ENCODE data around the gene FNDC3B. TPM values are rescaled to one million over a fixed set of nuclear protein-coding genes. Genes with fewer than 3 reads are reported as not detected.

FNDC3B gene
- total RNA-seq, 1 experiment from 2014 or later: 48.6 TPM

- POLR2A ChIA-PET (ENCODE audit: unreplicated experiment): no interaction called here
- TF ChIP-seq CTCF (conservative IDR thresholded peaks at IDR 0.05; ENCODE audit: low read depth, low read length) (no peak), EZH2phosphoT487 (IDR thresholded peaks at IDR 0.05; ENCODE audit: borderline replicate concordance, low read length) (no peak), EZH2 (IDR thresholded peaks at IDR 0.05; ENCODE audit: low read length, unreplicated experiment) (no peak)
- H3K27me3 ChIP-seq (ENCODE audit: low read length): no peaks in the 10 kb centered on the region
- H4K20me1 ChIP-seq (ENCODE audit: low read length): 0 out of 2 replicates have a peak, but pooled peaks cover 4% of the 10 kb centered on the region
- peaks cover 87% of the 10 kb centered on the region for H3K79me2 ChIP-seq (ENCODE audit: low read length)
- H3K27ac ChIP-seq (ENCODE audit: low read length): no peak overlapping the region
- no peaks in the 10 kb centered on the region for H3F3A ChIP-seq (ENCODE audit: low read length, unreplicated experiment)
- no peak for DNase-seq
- H3K9me3 ChIP-seq (ENCODE audit: low read length): no peaks in the 10 kb centered on the region
- H3K4me3 ChIP-seq (ENCODE audit: low read length): no peak overlapping the region
- ATAC-seq: no peak
- peaks cover 67% of the 10 kb centered on the region for H3K4me1 ChIP-seq (ENCODE audit: insufficient read depth, low read length)
- BruUV-seq (replicated peaks): no TSS peak
- H2AFZ ChIP-seq (ENCODE audit: low read length): no peak overlapping the region
- no peaks in the 10 kb centered on the region for H3K36me3 ChIP-seq (ENCODE audit: low read depth, low read length)
- no peak overlapping the region for H3K4me2 ChIP-seq (ENCODE audit: low read length)
- no peaks in the 10 kb centered on the region for H3K9me2 ChIP-seq (replicated peaks; ENCODE audit: low read length)
- no peak overlapping the region for H3K9ac ChIP-seq (ENCODE audit: low read length)
- CTCF ChIA-PET: no interaction called here
- intact Hi-C loops (cut with micrococcal nuclease): no loop called here
Measured at GRCh38 chr3:172156586-172156955, 117.2 kb downstream of the FNDC3B start.

GRCh38 chr3:172157564-172158258 lies 118.3 kb downstream of the FNDC3B start:
- no peak overlapping the region for H3K9ac ChIP-seq (ENCODE audit: low read length)
- no peak overlapping the region for H3K4me3 ChIP-seq (ENCODE audit: low read length)
- intact Hi-C loops (cut with micrococcal nuclease): no loop called here
- no peaks in the 10 kb centered on the region for H3K9me3 ChIP-seq (ENCODE audit: low read length)
- peaks cover 55% of the 10 kb centered on the region for H3K4me1 ChIP-seq (ENCODE audit: insufficient read depth, low read length)
- ChIA-PET POLR2A (ENCODE audit: unreplicated experiment) (no interaction called here), CTCF (no interaction called here)
- H3K9me2 ChIP-seq (replicated peaks; ENCODE audit: low read length): no peaks in the 10 kb centered on the region
- no peak for ATAC-seq
- H3K36me3 ChIP-seq (ENCODE audit: low read depth, low read length): no peaks in the 10 kb centered on the region
- DNase-seq: no peak
- no peak overlapping the region for H2AFZ ChIP-seq (ENCODE audit: low read length)
- no peaks in the 10 kb centered on the region for H3K27me3 ChIP-seq (ENCODE audit: low read length)
- H3F3A ChIP-seq (ENCODE audit: low read length, unreplicated experiment): no peaks in the 10 kb centered on the region
- peaks cover 89% of the 10 kb centered on the region for H3K79me2 ChIP-seq (ENCODE audit: low read length)
- BruUV-seq (replicated peaks): no TSS peak
- H3K27ac ChIP-seq (ENCODE audit: low read length): no peak overlapping the region
- no peak for TF ChIP-seq EZH2 (IDR thresholded peaks at IDR 0.05; ENCODE audit: low read length, unreplicated experiment)
- TF ChIP-seq CTCF (conservative IDR thresholded peaks at IDR 0.05; ENCODE audit: low read depth, low read length): no peak
- TF ChIP-seq EZH2phosphoT487 (IDR thresholded peaks at IDR 0.05; ENCODE audit: borderline replicate concordance, low read length): no peak
- H3K4me2 ChIP-seq (ENCODE audit: low read length): no peak overlapping the region
- H4K20me1 ChIP-seq (ENCODE audit: low read length): 0 out of 2 replicates have a peak, but pooled peaks cover 4% of the 10 kb centered on the region

GRCh38 chr3:172158741-172159140 lies 119.4 kb downstream of the FNDC3B start:
- 0 out of 2 replicates have a peak, but pooled peaks cover 4% of the 10 kb centered on the region for H4K20me1 ChIP-seq (ENCODE audit: low read length)
- POLR2A ChIA-PET (ENCODE audit: unreplicated experiment): no interaction called here

More at GRCh38 chr3:172158741-172159140, 119.4 kb downstream of the FNDC3B start:
- no peak for DNase-seq
- H3K79me2 ChIP-seq (ENCODE audit: low read length): peaks cover 98% of the 10 kb centered on the region
- H3F3A ChIP-seq (ENCODE audit: low read length, unreplicated experiment): no peaks in the 10 kb centered on the region
- H3K27me3 ChIP-seq (ENCODE audit: low read length): no peaks in the 10 kb centered on the region
- H3K4me1 ChIP-seq (ENCODE audit: insufficient read depth, low read length): peaks cover 47% of the 10 kb centered on the region
- H3K36me3 ChIP-seq (ENCODE audit: low read depth, low read length): no peaks in the 10 kb centered on the region
- CTCF ChIA-PET: no interaction called here
- no peaks in the 10 kb centered on the region for H3K9me2 ChIP-seq (replicated peaks; ENCODE audit: low read length)
- no peak overlapping the region for H2AFZ ChIP-seq (ENCODE audit: low read length)
- ATAC-seq: no peak
- H3K4me2 ChIP-seq (ENCODE audit: low read length): peak overlapping the region; percentile 45; the same call in 1 of the 2 replicates
- TF ChIP-seq CTCF (conservative IDR thresholded peaks at IDR 0.05; ENCODE audit: low read depth, low read length) (no peak), EZH2phosphoT487 (IDR thresholded peaks at IDR 0.05; ENCODE audit: borderline replicate concordance, low read length) (no peak), EZH2 (IDR thresholded peaks at IDR 0.05; ENCODE audit: low read length, unreplicated experiment) (no peak)
- no peak overlapping the region for H3K4me3 ChIP-seq (ENCODE audit: low read length)
- H3K27ac ChIP-seq (ENCODE audit: low read length): peak overlapping the region; percentile 15; the same call in 1 of the 2 replicates
- no peak overlapping the region for H3K9ac ChIP-seq (ENCODE audit: low read length)
- H3K9me3 ChIP-seq (ENCODE audit: low read length): no peaks in the 10 kb centered on the region
- no TSS peak for BruUV-seq (replicated peaks)
- intact Hi-C loops (cut with micrococcal nuclease): no loop called here
